Activated T-helper 2 cell treated with anti-CD3 and anti-CD28 coated beads, Interferon-gamma antibody, Interleukin-2, Interleukin-4, amounts not matched to agents 10 μg/mL and 5 μg/mL and 100 μg/mL, durations not matched to agents 14 hours and 24 hours and 36 hours (primary cell): ENCODE results near the gene DRC3. TPM values are rescaled to one million over a fixed set of nuclear protein-coding genes. Genes with fewer than 3 reads are reported as not detected.

Experiments
- DNase-seq: peaks from one replicate; pipeline ENCODE4 v3.0.0; 2021; ENCODE audit warnings: low spot score
- H3K27ac Mint-ChIP-seq: one replicate; pipeline ENCODE4 v1.8.0; 2021; ENCODE audit warnings: mixed read lengths
- H3K27me3 Mint-ChIP-seq: one replicate; pipeline ENCODE4 v1.8.0; 2021; ENCODE audit warnings: low read depth, mixed read lengths
- H3K36me3 Mint-ChIP-seq: one replicate; pipeline ENCODE4 v1.8.0; 2021; ENCODE audit warnings: low read depth, mixed read lengths
- H3K4me1 Mint-ChIP-seq: one replicate; pipeline ENCODE4 v1.8.0; 2021; ENCODE audit warnings: low read depth, mixed read lengths
- H3K4me3 Mint-ChIP-seq: one replicate; pipeline ENCODE4 v1.8.0; 2021; ENCODE audit warnings: low read depth, mild to moderate bottlenecking, moderate library complexity, mixed read lengths
- H3K9me3 Mint-ChIP-seq: one replicate; pipeline ENCODE4 v1.8.0; 2021; ENCODE audit warnings: mixed read lengths
- intact Hi-C: fragments of 100-400 bp; cut with micrococcal nuclease; formaldehyde crosslinking; loops from one replicate; pipeline ENCODE4 v1.15.1; 2023
- total RNA-seq: library from RNA; stranded (reverse); gene quantifications from 2 replicates; pipeline ENCODE4 v1.2.3, GENCODE V29; 2022

Gene DRC3
- total RNA-seq, 1 donor from 2014 or later: not detected

DNA sequence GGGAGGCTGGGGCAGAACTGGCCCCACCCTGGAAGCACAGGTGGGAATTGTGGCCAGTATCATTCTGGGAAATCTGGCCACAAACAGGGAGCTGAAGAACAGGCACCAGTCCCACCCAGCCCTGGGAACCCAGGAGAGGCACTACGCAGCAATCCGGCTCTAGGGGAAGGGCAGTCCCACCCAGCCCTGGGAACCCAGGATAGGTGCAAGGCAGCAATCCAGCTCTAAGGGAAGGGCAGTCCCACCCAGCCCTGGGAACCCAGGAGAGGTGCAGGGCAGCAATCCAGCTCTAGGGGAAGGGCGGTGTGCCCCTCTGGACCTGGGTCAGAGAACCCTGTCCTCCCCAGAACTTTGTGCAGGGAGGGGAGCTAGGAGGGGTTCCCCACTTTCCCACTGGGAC lies 7.1 kb downstream of the DRC3 start:
- Mint-ChIP-seq H3K36me3 (no peaks in the 10 kb centered on the region), H3K4me1 (no peaks in the 10 kb centered on the region), H3K9me3 (no peaks in the 10 kb centered on the region), H3K4me3 (no peak overlapping the region), H3K27ac (no peak overlapping the region), H3K27me3 (no peaks in the 10 kb centered on the region)
- intact Hi-C loops: no loop called here
- no peak for DNase-seq

DNA sequence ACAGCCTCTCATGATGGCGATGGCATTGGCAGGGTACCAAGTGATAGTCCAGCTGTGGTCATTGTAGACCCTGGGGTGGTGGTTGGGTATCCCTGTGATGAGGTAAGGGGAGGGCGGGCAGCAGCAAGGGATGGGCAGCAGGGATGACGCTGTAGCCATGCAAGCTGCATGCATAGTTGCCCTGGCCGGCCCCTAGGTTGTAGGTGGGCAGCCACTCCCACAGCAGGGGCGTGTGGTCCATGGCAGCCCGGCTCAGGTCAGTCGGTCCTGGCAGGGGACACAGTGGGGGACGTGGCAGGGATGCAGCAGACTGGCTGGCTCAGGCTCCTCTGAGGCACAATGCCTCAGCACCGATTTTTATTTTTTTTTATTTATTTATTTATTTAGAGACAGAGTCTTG lies 8.7 kb downstream of the DRC3 start:
- no peaks in the 10 kb centered on the region for H3K27me3 Mint-ChIP-seq
- no peaks in the 10 kb centered on the region for H3K4me1 Mint-ChIP-seq

GRCh38 chr17:17982801-17983200 lies 10.1 kb downstream of the DRC3 start:
- Mint-ChIP-seq H3K4me1 (no peaks in the 10 kb centered on the region), H3K27me3 (no peaks in the 10 kb centered on the region), H3K9me3 (no peaks in the 10 kb centered on the region), H3K27ac (no peak overlapping the region), H3K36me3 (no peaks in the 10 kb centered on the region), H3K4me3 (no peak overlapping the region)
- intact Hi-C loops: no loop called here
- DNase-seq: no peak

More for the DNA sequence above, 8.7 kb downstream of the DRC3 start:
- Mint-ChIP-seq H3K4me3 (no peak overlapping the region), H3K36me3 (no peaks in the 10 kb centered on the region), H3K9me3 (no peaks in the 10 kb centered on the region), H3K27ac (no peak overlapping the region)
- no peak for DNase-seq
- intact Hi-C loops: no loop called here

DNA sequence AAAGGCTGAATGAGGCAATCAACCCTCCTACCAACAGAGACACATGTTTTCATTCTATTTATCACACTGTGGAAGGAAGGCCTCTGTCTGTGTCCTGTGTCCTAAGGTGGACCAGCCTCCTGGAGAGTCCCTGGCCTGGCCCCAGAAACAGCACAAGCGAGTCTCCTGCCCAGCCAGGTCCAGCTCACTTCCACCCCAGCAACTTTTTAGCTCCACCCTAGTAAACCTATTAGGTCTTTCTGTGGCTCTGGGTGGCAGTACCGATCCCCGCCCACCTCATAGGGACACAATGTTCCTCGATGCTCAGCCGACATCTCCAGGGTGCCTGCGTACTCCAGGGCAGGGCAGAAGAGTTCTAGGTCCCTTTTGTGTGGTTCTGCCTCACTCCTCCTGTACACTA lies 10.7 kb downstream of the DRC3 start:
- intact Hi-C loops: no loop called here
- no peaks in the 10 kb centered on the region for H3K9me3 Mint-ChIP-seq
- H3K4me1 Mint-ChIP-seq: no peaks in the 10 kb centered on the region
- H3K4me3 Mint-ChIP-seq: no peak overlapping the region
- no peak overlapping the region for H3K27ac Mint-ChIP-seq
- DNase-seq: no peak
- H3K27me3 Mint-ChIP-seq: no peaks in the 10 kb centered on the region
- no peaks in the 10 kb centered on the region for H3K36me3 Mint-ChIP-seq

GRCh38 chr17:17983776-17984175 lies 11.1 kb downstream of the DRC3 start:
- H3K36me3 Mint-ChIP-seq: no peaks in the 10 kb centered on the region
- no peaks in the 10 kb centered on the region for H3K27me3 Mint-ChIP-seq
- intact Hi-C loops: no loop called here
- no peaks in the 10 kb centered on the region for H3K9me3 Mint-ChIP-seq
- H3K27ac Mint-ChIP-seq: no peak overlapping the region
- no peaks in the 10 kb centered on the region for H3K4me1 Mint-ChIP-seq
- DNase-seq: no peak
- H3K4me3 Mint-ChIP-seq: no peak overlapping the region

- no peaks in the 10 kb centered on the region for H3K36me3 Mint-ChIP-seq
- H3K9me3 Mint-ChIP-seq: no peaks in the 10 kb centered on the region
- intact Hi-C loops: no loop called here
- DNase-seq: no peak
- H3K4me3 Mint-ChIP-seq: no peak overlapping the region
- H3K27me3 Mint-ChIP-seq: no peaks in the 10 kb centered on the region
- H3K4me1 Mint-ChIP-seq: no peaks in the 10 kb centered on the region
- H3K27ac Mint-ChIP-seq: no peak overlapping the region
Observed at GRCh38 chr17:17985153-17985552, 12.5 kb downstream of the DRC3 start.

DNA sequence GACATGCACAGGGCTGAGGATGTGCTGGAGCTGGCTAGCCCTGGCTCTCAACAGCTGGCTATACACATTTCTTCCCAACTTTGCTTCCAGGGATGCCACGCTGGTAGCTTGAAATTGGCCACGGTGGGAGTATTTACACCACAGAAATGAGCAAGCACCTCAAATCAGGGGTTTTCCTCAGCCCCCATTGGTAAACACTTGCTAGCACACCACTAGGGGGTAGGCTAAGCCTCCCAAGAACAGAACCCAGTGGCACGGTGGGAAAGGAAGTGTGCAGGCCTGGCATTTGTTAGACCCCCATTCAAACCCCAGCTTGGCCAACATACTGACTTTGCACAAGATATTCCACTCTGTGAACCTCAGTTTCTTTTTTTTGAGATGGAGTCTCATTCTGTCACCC lies 12.9 kb downstream of the DRC3 start:
- DNase-seq: no peak
- intact Hi-C loops: no loop called here

DNA sequence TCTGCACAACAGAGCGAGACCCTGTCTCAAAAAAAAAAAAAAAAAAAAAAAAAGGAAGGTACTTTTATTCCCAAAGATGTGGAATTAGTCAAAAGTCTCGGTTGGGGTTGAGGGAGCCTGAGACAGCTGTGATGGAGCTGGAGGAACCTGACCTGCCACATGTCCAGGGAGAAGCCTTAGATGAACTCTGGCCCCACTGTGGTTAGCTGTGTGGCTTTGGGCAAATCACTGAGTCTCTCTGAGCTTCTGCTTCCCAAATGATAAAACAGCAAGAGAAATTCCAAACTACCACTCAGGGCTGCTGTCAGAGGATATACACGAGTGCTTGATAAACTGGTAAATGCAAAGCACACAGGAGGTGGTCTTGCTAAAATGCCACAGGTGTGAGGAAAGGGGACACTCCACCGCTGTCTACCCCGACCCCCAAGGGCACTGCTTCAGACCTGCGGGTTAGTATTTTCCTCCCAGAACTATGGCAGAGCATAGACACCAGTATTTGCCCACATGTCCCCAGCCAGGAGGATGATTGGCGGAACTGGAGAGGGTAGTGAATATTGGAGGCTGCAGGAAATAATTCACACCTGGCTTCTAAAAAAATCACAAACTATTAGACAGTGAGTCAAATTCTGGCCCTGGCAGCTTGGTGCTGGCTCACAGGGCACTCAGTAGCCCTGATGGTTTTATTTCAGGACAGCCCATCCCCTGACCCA lies 14.7 kb downstream of the DRC3 start:
- DNase-seq: no peak
- H3K9me3 Mint-ChIP-seq: no peaks in the 10 kb centered on the region
- intact Hi-C loops: no loop called here
- H3K4me1 Mint-ChIP-seq: no peaks in the 10 kb centered on the region
- H3K4me3 Mint-ChIP-seq: no peak overlapping the region
- H3K27me3 Mint-ChIP-seq: no peaks in the 10 kb centered on the region
- H3K36me3 Mint-ChIP-seq: no peaks in the 10 kb centered on the region
- no peak overlapping the region for H3K27ac Mint-ChIP-seq

More for the DNA sequence above, 12.9 kb downstream of the DRC3 start:
- Mint-ChIP-seq H3K9me3 (no peaks in the 10 kb centered on the region), H3K27ac (no peak overlapping the region), H3K27me3 (no peaks in the 10 kb centered on the region), H3K36me3 (no peaks in the 10 kb centered on the region), H3K4me1 (no peaks in the 10 kb centered on the region), H3K4me3 (no peak overlapping the region)

DNA sequence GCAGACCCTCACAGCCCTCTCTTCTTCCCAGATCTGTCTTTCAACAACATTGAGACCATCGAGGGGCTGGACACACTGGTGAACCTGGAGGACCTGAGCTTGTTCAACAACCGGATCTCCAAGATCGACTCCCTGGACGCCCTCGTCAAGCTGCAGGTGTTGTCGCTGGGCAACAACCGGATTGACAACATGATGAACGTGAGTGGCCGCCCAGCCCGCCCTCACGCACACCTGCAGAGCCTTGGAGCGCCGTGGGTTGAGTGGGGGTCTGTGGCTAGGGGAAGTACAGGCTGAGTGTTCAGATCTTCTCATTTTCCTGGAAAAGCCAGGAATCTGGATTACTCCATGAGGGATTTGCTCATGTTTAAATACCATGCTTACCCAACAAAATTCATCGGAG lies 15.2 kb downstream of the DRC3 start:
- no peaks in the 10 kb centered on the region for H3K27me3 Mint-ChIP-seq
- H3K36me3 Mint-ChIP-seq: no peaks in the 10 kb centered on the region
- DNase-seq: no peak
- intact Hi-C loops: no loop called here
- H3K4me3 Mint-ChIP-seq: no peak overlapping the region
- no peaks in the 10 kb centered on the region for H3K9me3 Mint-ChIP-seq
- H3K4me1 Mint-ChIP-seq: no peaks in the 10 kb centered on the region
- no peak overlapping the region for H3K27ac Mint-ChIP-seq

- no peak for DNase-seq
- no peaks in the 10 kb centered on the region for H3K27me3 Mint-ChIP-seq
- H3K27ac Mint-ChIP-seq: no peak overlapping the region
- no peak overlapping the region for H3K4me3 Mint-ChIP-seq
- H3K4me1 Mint-ChIP-seq: no peaks in the 10 kb centered on the region
- H3K9me3 Mint-ChIP-seq: no peaks in the 10 kb centered on the region
- H3K36me3 Mint-ChIP-seq: no peaks in the 10 kb centered on the region
- intact Hi-C loops: no loop called here
Observed at GRCh38 chr17:17988427-17988945, 15.8 kb downstream of the DRC3 start.

DNA sequence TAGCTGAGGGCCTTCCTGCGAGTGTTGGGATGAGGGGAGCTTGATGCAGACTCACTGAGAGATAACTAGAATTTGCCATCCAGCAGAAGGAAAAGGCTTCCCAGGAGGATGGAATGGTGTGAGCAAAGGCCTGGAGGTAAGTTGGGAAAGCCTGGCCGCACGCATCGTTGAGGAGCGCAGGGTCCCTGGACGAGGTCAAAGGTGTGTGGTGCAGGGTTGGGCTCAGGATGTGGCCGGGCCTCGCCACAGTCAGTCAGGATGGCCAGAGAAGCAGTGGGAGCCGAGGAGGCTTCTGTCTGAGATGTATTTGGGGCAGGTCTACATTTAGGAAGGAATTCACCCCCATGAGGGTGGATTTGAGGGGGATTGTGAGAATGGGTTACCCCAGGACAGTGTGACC lies 16.4 kb downstream of the DRC3 start:
- no peak for DNase-seq
- H3K4me1 Mint-ChIP-seq: no peaks in the 10 kb centered on the region
- no peak overlapping the region for H3K4me3 Mint-ChIP-seq
- intact Hi-C loops: no loop called here
- no peaks in the 10 kb centered on the region for H3K36me3 Mint-ChIP-seq
- no peak overlapping the region for H3K27ac Mint-ChIP-seq
- no peaks in the 10 kb centered on the region for H3K27me3 Mint-ChIP-seq
- H3K9me3 Mint-ChIP-seq: no peaks in the 10 kb centered on the region

DNA sequence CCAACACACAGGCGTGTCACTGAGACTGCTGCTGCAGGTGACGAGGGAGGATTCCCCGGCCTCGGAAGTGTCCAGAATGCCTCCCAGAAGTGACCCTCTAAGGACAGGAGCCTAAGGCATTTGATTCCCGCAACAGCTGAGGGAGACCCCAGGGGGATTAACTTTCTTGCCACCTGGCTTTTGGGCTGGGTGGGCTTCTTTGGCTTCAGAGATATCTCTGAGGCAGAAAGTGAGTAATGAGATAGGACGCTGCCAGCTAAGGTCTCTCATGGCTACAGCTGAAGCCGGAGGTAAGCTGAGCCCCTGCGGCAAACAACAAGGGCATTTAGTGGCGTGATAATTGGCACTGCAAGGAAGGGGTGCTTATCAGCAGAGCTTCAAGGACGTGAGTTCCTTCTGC lies 17.0 kb downstream of the DRC3 start:
- H3K9me3 Mint-ChIP-seq: no peaks in the 10 kb centered on the region
- H3K27ac Mint-ChIP-seq: no peak overlapping the region

GRCh38 chr17:17990282-17990681 lies 17.6 kb downstream of the DRC3 start:
- DNase-seq: no peak
- no peaks in the 10 kb centered on the region for H3K36me3 Mint-ChIP-seq
- intact Hi-C loops: no loop called here
- H3K9me3 Mint-ChIP-seq: no peaks in the 10 kb centered on the region
- no peaks in the 10 kb centered on the region for H3K4me1 Mint-ChIP-seq
- no peaks in the 10 kb centered on the region for H3K27me3 Mint-ChIP-seq
- no peak overlapping the region for H3K27ac Mint-ChIP-seq
- no peak overlapping the region for H3K4me3 Mint-ChIP-seq

More for the DNA sequence above, 17.0 kb downstream of the DRC3 start:
- no peaks in the 10 kb centered on the region for H3K27me3 Mint-ChIP-seq
- no peak for DNase-seq
- H3K4me1 Mint-ChIP-seq: no peaks in the 10 kb centered on the region
- intact Hi-C loops: no loop called here
- no peak overlapping the region for H3K4me3 Mint-ChIP-seq
- H3K36me3 Mint-ChIP-seq: no peaks in the 10 kb centered on the region

GRCh38 chr17:17993366-17993765 lies 20.7 kb downstream of the DRC3 start:
- no peak for DNase-seq
- H3K4me3 Mint-ChIP-seq: no peak overlapping the region
- no peak overlapping the region for H3K27ac Mint-ChIP-seq
- intact Hi-C loops: no loop called here
- H3K9me3 Mint-ChIP-seq: no peaks in the 10 kb centered on the region
- H3K4me1 Mint-ChIP-seq: no peaks in the 10 kb centered on the region
- H3K27me3 Mint-ChIP-seq: no peaks in the 10 kb centered on the region
- no peaks in the 10 kb centered on the region for H3K36me3 Mint-ChIP-seq
